ENCODE measurements around the gene CAPN10.

Gene CAPN10

GRCh38 chr2:240631548-240632305, 45.2 kb downstream of the CAPN10 start:
- DNase-seq (no peak), ATAC-seq (ENCODE audit: insufficient read depth, low read depth) (no peak)
- no peaks in the 10 kb centered on the region for H3K4me1 ChIP-seq (ENCODE audit: insufficient read depth, low read length)
- H3K9me3 ChIP-seq (ENCODE audit: insufficient read depth, low read length, severe bottlenecking), result peaks cover 18% of the 10 kb centered on the region
- H3K4me3 ChIP-seq (ENCODE audit: low read depth in 1 of 2, low read length in 2 of 2), result no peak overlapping the region
- no peak overlapping the region for H3K4me2 ChIP-seq (ENCODE audit: insufficient read depth, low read length)
- no peaks in the 10 kb centered on the region for H3K36me3 ChIP-seq (ENCODE audit: insufficient read depth, low read length)
- TF ChIP-seq EZH2 (IDR thresholded peaks at IDR 0.05; ENCODE audit: borderline replicate concordance, low read depth, low read length, severe bottlenecking), result no peak
- no peak for TF ChIP-seq CTCF (IDR thresholded peaks at IDR 0.05; ENCODE audit: borderline replicate concordance, extremely low read depth, low read length, poor library complexity, severe bottlenecking)
- H3K27ac ChIP-seq (ENCODE audit: low read length), result no peak overlapping the region
- no peaks in the 10 kb centered on the region for H3K27me3 ChIP-seq (ENCODE audit: insufficient read depth, low read length, poor library complexity)
- no peak overlapping the region for H2AFZ ChIP-seq (ENCODE audit: low read depth, low read length)
- H3K79me2 ChIP-seq (ENCODE audit: insufficient read depth, low read length), result no peaks in the 10 kb centered on the region
- no peak overlapping the region for H3K9ac ChIP-seq (ENCODE audit: low read depth, low read length)
- H4K20me1 ChIP-seq (ENCODE audit: insufficient read depth, low read length), result no peaks in the 10 kb centered on the region

GRCh38 chr2:240632306-240632721, 45.8 kb downstream of the CAPN10 start:
- Histone ChIP-seq H3K4me3 (ENCODE audit: low read depth in 1 of 2, low read length in 2 of 2) (no peak overlapping the region), H3K9ac (ENCODE audit: low read depth, low read length) (no peak overlapping the region), H3K4me1 (ENCODE audit: insufficient read depth, low read length) (no peaks in the 10 kb centered on the region), H2AFZ (ENCODE audit: low read depth, low read length) (no peak overlapping the region), H3K27me3 (ENCODE audit: insufficient read depth, low read length, poor library complexity) (no peaks in the 10 kb centered on the region), H4K20me1 (ENCODE audit: insufficient read depth, low read length) (no peaks in the 10 kb centered on the region), H3K79me2 (ENCODE audit: insufficient read depth, low read length) (no peaks in the 10 kb centered on the region), H3K36me3 (ENCODE audit: insufficient read depth, low read length) (no peaks in the 10 kb centered on the region), H3K4me2 (ENCODE audit: insufficient read depth, low read length) (no peak overlapping the region), H3K27ac (ENCODE audit: low read length) (no peak overlapping the region), H3K9me3 (ENCODE audit: insufficient read depth, low read length, severe bottlenecking) (peaks cover 18% of the 10 kb centered on the region)
- TF ChIP-seq CTCF (IDR thresholded peaks at IDR 0.05; ENCODE audit: borderline replicate concordance, extremely low read depth, low read length, poor library complexity, severe bottlenecking), result no peak
- TF ChIP-seq EZH2 (IDR thresholded peaks at IDR 0.05; ENCODE audit: borderline replicate concordance, low read depth, low read length, severe bottlenecking), result no peak
- ATAC-seq (ENCODE audit: insufficient read depth, low read depth), result no peak
- DNase-seq, result no peak

- Histone ChIP-seq H3K4me2 (ENCODE audit: insufficient read depth, low read length) (no peak overlapping the region), H3K9ac (ENCODE audit: low read depth, low read length) (no peak overlapping the region), H3K27me3 (ENCODE audit: insufficient read depth, low read length, poor library complexity) (no peaks in the 10 kb centered on the region), H3K36me3 (ENCODE audit: insufficient read depth, low read length) (no peaks in the 10 kb centered on the region), H2AFZ (ENCODE audit: low read depth, low read length) (no peak overlapping the region), H3K4me3 (ENCODE audit: low read depth in 1 of 2, low read length in 2 of 2) (no peak overlapping the region), H3K27ac (ENCODE audit: low read length) (no peak overlapping the region), H3K9me3 (ENCODE audit: insufficient read depth, low read length, severe bottlenecking) (peaks cover 18% of the 10 kb centered on the region), H3K4me1 (ENCODE audit: insufficient read depth, low read length) (no peaks in the 10 kb centered on the region), H3K79me2 (ENCODE audit: insufficient read depth, low read length) (no peaks in the 10 kb centered on the region), H4K20me1 (ENCODE audit: insufficient read depth, low read length) (no peaks in the 10 kb centered on the region)
- TF ChIP-seq EZH2 (IDR thresholded peaks at IDR 0.05; ENCODE audit: borderline replicate concordance, low read depth, low read length, severe bottlenecking) (no peak), CTCF (IDR thresholded peaks at IDR 0.05; ENCODE audit: borderline replicate concordance, extremely low read depth, low read length, poor library complexity, severe bottlenecking) (no peak)
- no peak for ATAC-seq (ENCODE audit: insufficient read depth, low read depth)
- DNase-seq, result no peak
Measured at GRCh38 chr2:240635121-240635997, 48.8 kb downstream of the CAPN10 start.
